Caco-2 (cell line): Measurements from ENCODE around the gene SNRPD3. TPM values are rescaled to one million over a fixed set of nuclear protein-coding genes. Genes with fewer than 3 reads are reported as not detected.
"Not testable (repeated sequence)": the region's sequence is repeated elsewhere in the genome, so short reads cannot be mapped to it uniquely, and the experiment has no call there.

Experiments used
- BruUV-seq: library from RNA; stranded (reverse); fragments of 400-500 nt; replicated peaks from 2 replicates; lab custom pipeline; 2021; lab: Mats Ljungman, UMichigan
- CTCF ChIA-PET: fragments of 300-600 bp; sonication (Branson Sonifier 250); formaldehyde crosslinking; loops from one replicate; lab custom pipeline; 2022; ENCODE audit warnings: antibody characterized with exemption; lab: Charles Lee
- POLR2A ChIA-PET: fragments of 300-600 bp; sonication (Branson Sonifier 250); formaldehyde crosslinking; loops from one replicate; lab custom pipeline; 2022; ENCODE audit warnings: antibody characterized with exemption; lab: Charles Lee
- DNase-seq, 2 experiments: peaks; one replicate each; pipeline versions ENCODE4 v3.0.0 to v3.0.0-alpha.2; 2020 to 2022
- H3K27me3 ChIP-seq: replicated peaks from 2 replicates; pipeline ENCODE4 v1.6.0; 2011; ENCODE audit warnings: low read length; ENCODE audit not compliant: control insufficient read depth, insufficient read depth
- H3K36me3 ChIP-seq: 2 replicates; pipeline ENCODE4 v1.5.1; 2011; ENCODE audit warnings: low read length; ENCODE audit not compliant: control insufficient read depth, insufficient read depth
- H3K4me1 ChIP-seq: fragments of 250-450 bp; sonication (Bioruptor Pico); 2 replicates; pipeline ENCODE4 v1.5.1; 2020; ENCODE audit warnings: mild to moderate bottlenecking
- H3K4me3 ChIP-seq: 2 replicates; pipeline ENCODE4 v1.5.1; 2011; ENCODE audit warnings: low read depth, mild to moderate bottlenecking, control low read depth, low read length
- H3K9me3 ChIP-seq: fragments of 250-450 bp; sonication (Bioruptor Pico); 2 replicates; pipeline ENCODE4 v1.5.1; 2020; ENCODE audit warnings: mild to moderate bottlenecking, moderate library complexity
- H3K27ac Mint-ChIP-seq: one replicate; pipeline ENCODE4 v1.8.0; 2022; ENCODE audit warnings: mixed read lengths; ENCODE audit not compliant: unreplicated experiment
- H3K27me3 Mint-ChIP-seq: one replicate; pipeline ENCODE4 v1.8.0; 2022; ENCODE audit warnings: mixed read lengths; ENCODE audit not compliant: insufficient read depth, unreplicated experiment
- H3K36me3 Mint-ChIP-seq: one replicate; pipeline ENCODE4 v1.8.0; 2022; ENCODE audit warnings: mild to moderate bottlenecking, mixed read lengths; ENCODE audit not compliant: insufficient read depth, unreplicated experiment
- H3K4me1 Mint-ChIP-seq: one replicate; pipeline ENCODE4 v1.8.0; 2022; ENCODE audit warnings: low read depth, mixed read lengths; ENCODE audit not compliant: unreplicated experiment
- H3K4me3 Mint-ChIP-seq: one replicate; pipeline ENCODE4 v1.8.0; 2022; ENCODE audit warnings: mild to moderate bottlenecking, moderate library complexity, mixed read lengths; ENCODE audit not compliant: unreplicated experiment
- H3K9me3 Mint-ChIP-seq: one replicate; pipeline ENCODE4 v1.8.0; 2022; ENCODE audit warnings: mixed read lengths; ENCODE audit not compliant: unreplicated experiment
- CTCF ChIP-seq, 2 experiments: fragments of 200-600 bp in 1 of 2; IDR thresholded peaks; 1 replicate in 1 of 2; 2 replicates in 1 of 2; pipeline versions ENCODE4 v1.5.1 to v1.8.0; 2011 to 2022; ENCODE audit warnings: antibody characterized with exemption in 1 of 2, control low read depth in 1 of 2, inconsistent platforms in 1 of 2, low read depth in 1 of 2, low read length in 1 of 2, mild to moderate bottlenecking in 1 of 2, moderate library complexity in 1 of 2; ENCODE audit not compliant: insufficient read depth in 1 of 2, severe bottlenecking in 1 of 2, unreplicated experiment in 1 of 2
- intact Hi-C: fragments of 100-400 bp; cut with micrococcal nuclease; formaldehyde crosslinking; loops from one replicate; pipeline ENCODE4 v1.10.0; 2022; ENCODE audit not compliant: unreplicated experiment
- total RNA-seq: library from RNA; stranded (reverse); gene quantifications from 2 replicates; pipeline ENCODE4 v1.2.3, GENCODE V29; 2022

The SNRPD3 gene
- total RNA-seq, 1 experiment from 2014 or later, result 202 TPM

GRCh38 chr22:24529898-24530297, 25.9 kb upstream of the SNRPD3 start:
- intact Hi-C loops, result no loop called here
- no peaks in the 10 kb centered on the region for H3K27me3 Mint-ChIP-seq
- H3K36me3 Mint-ChIP-seq, result peaks cover 6% of the 10 kb centered on the region
- Histone ChIP-seq H3K36me3 (no peaks in the 10 kb centered on the region), H3K27me3 (no peaks in the 10 kb centered on the region), H3K9me3 (no peaks in the 10 kb centered on the region), H3K4me3 (no peak overlapping the region), H3K4me1 (peaks cover 52% of the 10 kb centered on the region)
- no peak overlapping the region for H3K4me3 Mint-ChIP-seq
- DNase-seq, result no peak
- H3K4me1 Mint-ChIP-seq, result peaks cover 25% of the 10 kb centered on the region
- CTCF ChIA-PET, result no interaction called here
- no TSS peak for BruUV-seq
- TF ChIP-seq CTCF (IDR thresholded peaks at IDR 0.05; ENCODE audit: insufficient read depth in 1 of 2, low read depth in 1 of 2, low read length in 1 of 2, severe bottlenecking in 1 of 2, unreplicated experiment in 1 of 2), result no peak
- H3K9me3 Mint-ChIP-seq, result no peaks in the 10 kb centered on the region
- peak overlapping the region; percentile 7 for H3K27ac Mint-ChIP-seq
- POLR2A ChIA-PET, result interaction anchor here (0.5 to 1.4 kb wide), 4 partner anchors 8 to 26 kb away, joined by 3 to 9 read pairs (median 6); no protein-coding TSS in a partner anchor

GRCh38 chr22:24530968-24531367, 24.8 kb upstream of the SNRPD3 start:
- H3K36me3 ChIP-seq, H3K9me3 ChIP-seq, BruUV-seq, DNase-seq, intact Hi-C loops, H3K27ac Mint-ChIP-seq, H3K27me3 ChIP-seq, H3K36me3 Mint-ChIP-seq, H3K4me3 Mint-ChIP-seq, H3K27me3 Mint-ChIP-seq, CTCF ChIA-PET, POLR2A ChIA-PET, H3K9me3 Mint-ChIP-seq, H3K4me3 ChIP-seq: not testable (repeated sequence)
- peaks cover 50% of the 10 kb centered on the region for H3K4me1 ChIP-seq
- peaks cover 21% of the 10 kb centered on the region for H3K4me1 Mint-ChIP-seq

- BruUV-seq, result no TSS peak
- H3K27me3 ChIP-seq, result no peaks in the 10 kb centered on the region
- H3K4me3 Mint-ChIP-seq, result peak overlapping the region; percentile 19
- POLR2A ChIA-PET, result no interaction called here
- no peaks in the 10 kb centered on the region for H3K9me3 ChIP-seq
- no peak for TF ChIP-seq CTCF (IDR thresholded peaks at IDR 0.05; ENCODE audit: insufficient read depth in 1 of 2, low read depth in 1 of 2, low read length in 1 of 2, severe bottlenecking in 1 of 2, unreplicated experiment in 1 of 2)
- peaks cover 21% of the 10 kb centered on the region for H3K4me1 Mint-ChIP-seq
- peak overlapping the region; percentile 45 for H3K27ac Mint-ChIP-seq
- DNase-seq, result peak; percentile 62 to 66
- no peaks in the 10 kb centered on the region for H3K27me3 Mint-ChIP-seq
- H3K36me3 Mint-ChIP-seq, result peaks cover 6% of the 10 kb centered on the region
- CTCF ChIA-PET, result interaction anchor here (0.7 to 1.1 kb wide), 2 partner anchors 26 to 111 kb away, joined by 4 read pairs; no protein-coding TSS in a partner anchor
- no peak overlapping the region for H3K4me3 ChIP-seq
- intact Hi-C loops, result loop anchor here (1.0 kb wide), 1 partner anchor 18 kb away; no protein-coding TSS in a partner anchor
- no peaks in the 10 kb centered on the region for H3K9me3 Mint-ChIP-seq
- H3K36me3 ChIP-seq, result no peaks in the 10 kb centered on the region
- H3K4me1 ChIP-seq, result peaks cover 50% of the 10 kb centered on the region
Observed at GRCh38 chr22:24532075-24532474, 23.7 kb upstream of the SNRPD3 start.
